GM10248 (cell line): ENCODE measurements around the gene GPR137C.

Experiments
- CTCF ChIA-PET: fragments of 300-600 bp; sonication (Branson Sonifier 250); formaldehyde crosslinking; extraction: SDS; loops from one replicate; lab custom pipeline; 2021; ENCODE audit warnings: antibody characterized with exemption; lab: Yijun Ruan, JAX
- POLR2A ChIA-PET: fragments of 350-650 bp; sonication (Branson Sonifier 250); formaldehyde crosslinking; extraction: SDS; loops from one replicate; lab custom pipeline; 2020; ENCODE audit warnings: antibody characterized with exemption; lab: Yijun Ruan, JAX
- DNase-seq: peaks from one replicate; pipeline ENCODE4 v3.0.0; 2012; ENCODE audit errors: extremely low spot score
- CTCF ChIP-seq: IDR thresholded peaks from 2 replicates; pipeline ENCODE4 v1.5.1; 2012; ENCODE audit warnings: mild to moderate bottlenecking, low read depth; ENCODE audit errors: extremely low read depth, missing control alignments, control extremely low read depth

Gene GPR137C

GRCh38 chr14:52527052-52527451 is 25.6 kb upstream of the GPR137C start:
- CTCF ChIA-PET: interaction anchor here (2.4 kb wide), 1 partner anchor 8 kb away, joined by 8 read pairs; no protein-coding TSS in a partner anchor
- POLR2A ChIA-PET: no interaction called here
- DNase-seq: no peak
- TF ChIP-seq CTCF: no peak

GRCh38 chr14:52531481-52531880 is 21.2 kb upstream of the GPR137C start:
- TF ChIP-seq CTCF: no peak
- DNase-seq: no peak
- ChIA-PET CTCF (no interaction called here), POLR2A (no interaction called here)

- no peak for DNase-seq
- TF ChIP-seq CTCF: no peak
- ChIA-PET POLR2A (no interaction called here), CTCF (interaction anchor here (1.1 to 2.5 kb wide), 5 partner anchors 10 to 19 kb away, joined by 3 to 8 read pairs (median 4); partner anchors contain the start of genes GPR137C and TXNDC16)
Measured at GRCh38 chr14:52536269-52536668, 16.4 kb upstream of the GPR137C start.

- DNase-seq: no peak
- CTCF ChIA-PET: interaction anchor here (1.0 kb wide), 1 partner anchor 11 kb away, joined by 3 read pairs; no protein-coding TSS in a partner anchor
- TF ChIP-seq CTCF: no peak
- POLR2A ChIA-PET: no interaction called here
Measured at GRCh38 chr14:52538623-52539022, 14.0 kb upstream of the GPR137C start.

- CTCF ChIA-PET: interaction anchor here (1.0 kb wide), 1 partner anchor 9 kb away, joined by 3 read pairs; no protein-coding TSS in a partner anchor
- TF ChIP-seq CTCF: no peak
- no peak for DNase-seq
- POLR2A ChIA-PET: no interaction called here
Measured at GRCh38 chr14:52545584-52546317, 6.9 kb upstream of the GPR137C start.

- TF ChIP-seq CTCF: no peak
- DNase-seq: no peak
- ChIA-PET CTCF (interaction anchor here (1.0 kb wide), 1 partner anchor 10 kb away, joined by 3 read pairs; no protein-coding TSS in a partner anchor), POLR2A (no interaction called here)
Measured at GRCh38 chr14:52546318-52546670, 6.3 kb upstream of the GPR137C start.
